Measurements from ENCODE around the gene KLHL5.
"Not testable (repeated sequence)": the region's sequence is repeated elsewhere in the genome, so short reads cannot be mapped to it uniquely, and the experiment has no call there.

The KLHL5 gene

DNA sequence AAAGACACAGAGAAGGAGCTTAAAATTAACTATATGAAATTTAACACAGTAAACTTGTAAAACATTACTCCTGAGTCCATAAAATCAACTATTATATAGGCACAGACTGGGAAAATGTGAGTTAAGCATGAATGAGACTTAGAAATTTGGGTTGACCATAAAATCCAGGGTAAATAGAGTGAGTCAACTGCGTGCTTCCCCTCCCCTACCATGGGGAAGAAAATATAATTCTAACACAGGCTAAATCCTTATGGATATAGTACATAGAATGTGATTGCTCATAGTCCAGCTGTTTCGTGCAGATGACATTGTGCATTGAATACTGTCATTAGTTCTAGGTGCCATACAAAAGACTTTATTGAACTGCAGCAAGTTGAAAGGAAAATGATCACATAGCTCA lies 42.2 kb downstream of the KLHL5 start:
- FAIRE-seq, result no peak

DNA sequence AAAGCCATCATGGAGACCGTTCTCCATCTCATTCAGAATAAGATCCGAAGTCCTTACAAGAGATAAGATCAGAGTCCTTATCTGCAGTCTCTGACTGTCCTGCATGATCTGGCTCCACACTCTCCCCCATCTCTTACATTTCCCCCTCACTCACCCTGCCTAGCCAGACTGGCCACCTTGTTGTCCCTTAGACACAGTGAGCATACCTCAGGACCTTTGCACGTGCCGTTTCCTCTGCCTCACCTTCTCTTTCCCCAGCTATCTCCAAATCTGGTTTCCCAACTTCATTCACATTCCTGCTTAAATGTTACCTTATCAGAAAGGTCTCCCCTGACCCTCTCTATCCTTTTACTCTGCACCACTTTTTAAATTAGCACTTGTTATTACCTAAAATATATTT lies 44.0 kb downstream of the KLHL5 start:
- FAIRE-seq, result no peak

DNA sequence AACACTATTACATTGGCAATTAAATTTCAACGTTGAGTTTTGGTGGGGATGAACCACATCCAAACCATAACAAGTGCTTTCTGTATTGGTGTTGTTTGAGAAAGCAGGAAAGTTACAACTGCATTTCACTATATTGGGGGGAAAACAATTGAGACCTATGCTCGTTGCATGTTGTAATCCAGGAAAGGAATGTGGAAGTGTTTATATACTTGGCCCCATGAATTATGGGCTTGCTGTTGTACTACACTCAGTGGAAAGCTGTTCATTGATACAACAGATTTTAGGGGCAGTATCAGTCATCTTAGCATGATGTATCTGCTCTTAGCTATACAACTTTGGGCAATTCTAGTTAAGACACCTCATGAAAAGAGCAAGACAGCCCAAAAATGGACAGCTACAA lies 52.4 kb downstream of the KLHL5 start:
- no peak for FAIRE-seq

DNA sequence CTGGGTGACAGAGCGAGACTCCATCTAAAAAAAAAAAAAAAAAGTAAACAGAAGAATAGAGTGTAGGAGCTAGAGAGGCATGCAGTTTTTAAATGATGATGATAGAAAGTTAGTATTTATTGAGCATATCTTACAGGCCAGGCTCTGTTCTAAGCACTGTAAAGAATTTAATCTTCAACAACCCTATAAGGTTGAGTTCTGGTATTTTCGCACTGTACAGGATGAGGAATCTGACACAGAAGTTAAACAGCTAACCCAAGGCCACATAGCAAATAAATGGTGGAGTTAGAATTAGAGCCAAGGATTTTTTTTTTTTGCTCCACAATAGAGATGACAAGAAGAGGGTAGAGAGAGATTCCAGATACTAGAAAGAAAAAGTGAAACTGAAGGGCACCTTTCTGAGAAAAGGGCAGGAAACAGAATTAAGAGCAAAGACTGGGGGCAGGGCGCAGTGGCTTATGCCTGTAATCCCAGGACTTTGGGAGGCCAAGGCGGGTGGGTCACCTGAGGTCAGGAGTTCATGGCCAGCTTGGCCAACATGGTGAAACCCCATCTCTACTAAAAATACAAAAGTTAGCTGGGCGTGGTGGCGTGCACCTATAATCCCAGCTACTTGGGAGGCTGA lies 56.1 kb downstream of the KLHL5 start:
- no peak for FAIRE-seq

DNA sequence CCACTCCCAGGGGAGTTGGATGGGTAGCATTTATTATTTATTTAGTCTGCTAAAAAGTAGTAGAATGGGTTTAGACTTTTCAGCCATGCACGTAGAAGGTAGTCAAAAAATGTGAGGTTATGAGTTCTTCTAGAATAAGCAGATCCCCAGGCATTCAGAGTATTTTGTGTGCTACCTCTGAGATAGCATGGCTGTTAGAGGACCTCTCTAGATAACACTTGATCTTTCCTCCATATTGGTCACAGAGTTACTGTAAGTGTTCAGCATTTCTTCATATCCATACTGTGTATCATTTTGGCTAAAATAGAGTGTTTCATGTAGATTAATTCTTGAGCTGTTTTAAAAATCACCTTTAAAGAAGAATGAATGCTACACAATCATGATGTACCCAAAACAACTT lies 58.4 kb downstream of the KLHL5 start:
- FAIRE-seq, result no peak

DNA sequence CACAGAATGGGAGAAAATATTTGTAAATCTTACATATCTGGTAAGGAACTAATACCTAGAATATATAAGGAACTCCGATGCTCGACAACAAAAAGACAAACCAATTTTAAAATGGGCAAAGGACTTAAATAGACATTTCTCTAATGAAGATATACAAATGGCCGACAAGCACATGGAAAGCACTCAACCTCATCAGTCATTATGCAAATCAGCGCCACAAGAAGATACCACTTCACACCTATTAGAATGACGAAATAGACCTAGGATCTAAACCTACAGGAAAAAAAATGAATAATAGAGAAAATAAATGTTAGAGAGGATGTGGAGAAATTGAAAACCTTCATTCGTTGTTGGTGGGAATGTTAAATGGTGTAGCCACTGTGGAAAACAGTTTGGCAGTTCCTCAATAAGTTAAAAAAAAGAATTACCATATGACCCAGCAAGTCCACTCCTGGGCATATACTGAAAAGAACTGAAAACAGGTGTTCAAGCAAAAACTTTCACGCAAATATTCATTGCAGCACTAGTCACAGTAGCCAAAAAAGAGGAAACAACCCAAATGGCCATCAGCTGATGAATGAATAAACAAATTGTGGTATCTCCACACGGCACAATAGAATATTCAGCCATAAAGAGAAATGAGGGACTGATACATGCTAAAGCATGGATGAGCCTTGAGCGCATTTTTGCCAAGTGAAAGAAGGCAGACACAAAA lies 63.0 kb downstream of the KLHL5 start:
- FAIRE-seq, result no peak

DNA sequence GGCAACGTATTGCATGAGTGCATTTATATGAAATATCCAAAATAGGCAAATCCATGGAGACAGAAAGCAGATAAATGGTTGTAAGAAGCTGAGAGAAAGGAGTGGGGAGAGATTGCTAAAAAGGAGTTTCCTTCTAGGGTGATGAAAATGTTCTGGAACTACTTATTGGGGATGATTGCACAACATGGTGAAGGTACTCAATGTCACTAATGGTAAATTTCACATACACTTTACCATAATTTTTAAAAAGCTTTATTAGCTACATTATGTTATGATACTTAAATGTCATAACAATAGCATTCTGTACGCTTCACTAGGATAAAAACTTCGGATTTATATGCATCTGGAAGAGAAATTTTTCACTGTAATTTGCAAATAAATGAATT lies 63.6 kb downstream of the KLHL5 start:
- no peak for FAIRE-seq

DNA sequence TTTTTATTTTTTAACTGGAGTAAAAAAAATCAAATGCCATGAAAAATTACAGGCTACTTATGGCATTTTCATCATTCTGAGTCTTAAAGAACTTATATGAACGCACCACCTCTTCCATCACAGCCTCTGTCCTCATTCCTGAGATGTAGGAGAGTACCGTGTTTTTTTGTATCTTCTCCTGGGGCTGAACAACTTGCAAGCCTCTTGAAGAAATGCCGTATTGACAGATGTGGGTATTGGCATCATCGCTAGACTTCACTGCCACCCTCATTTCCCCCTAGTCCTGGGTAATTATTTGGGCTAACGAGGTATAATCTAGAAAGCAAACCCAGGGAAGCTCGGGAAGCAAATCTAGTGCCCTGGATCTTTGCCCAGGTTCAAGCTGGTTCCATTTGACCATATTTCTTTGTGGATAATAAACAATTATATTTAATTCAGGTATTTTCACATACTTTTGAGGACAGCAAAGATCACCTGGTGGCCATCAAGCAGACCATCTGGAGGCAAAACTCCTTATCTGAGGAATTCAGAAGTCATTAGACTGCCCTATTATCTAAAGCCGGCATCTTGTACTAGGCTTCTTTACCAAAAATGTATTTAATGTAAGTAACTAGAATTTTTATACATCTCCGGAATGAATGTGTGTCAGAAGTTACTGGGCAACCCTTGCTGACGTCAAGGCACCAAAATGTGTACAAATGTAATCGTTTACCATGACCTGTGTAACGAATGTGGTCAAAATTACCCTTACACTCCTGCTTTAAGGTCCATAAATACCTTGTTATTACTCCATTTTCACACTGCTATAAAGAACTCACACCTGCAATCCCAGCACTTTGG lies 64.4 kb downstream of the KLHL5 start:
- no peak for FAIRE-seq

DNA sequence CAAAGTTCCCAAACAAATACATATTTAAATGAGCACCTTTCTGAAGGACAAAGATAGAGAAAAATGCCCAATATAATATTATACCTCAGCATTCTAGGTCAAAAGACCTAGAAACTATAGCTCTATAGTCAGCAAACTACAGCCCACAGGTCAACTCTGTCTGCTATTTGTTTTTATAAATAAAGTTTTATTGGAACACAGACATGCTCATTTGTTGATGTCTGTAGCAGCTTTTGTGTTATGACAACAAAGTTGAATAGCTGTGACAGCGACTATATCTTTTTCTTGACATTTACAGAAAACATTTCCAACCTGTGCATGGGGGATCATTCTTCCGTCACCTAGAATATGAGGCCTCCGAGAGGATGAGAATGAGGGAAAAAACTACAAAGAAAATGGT lies 71.6 kb downstream of the KLHL5 start:
- FAIRE-seq, result no peak

DNA sequence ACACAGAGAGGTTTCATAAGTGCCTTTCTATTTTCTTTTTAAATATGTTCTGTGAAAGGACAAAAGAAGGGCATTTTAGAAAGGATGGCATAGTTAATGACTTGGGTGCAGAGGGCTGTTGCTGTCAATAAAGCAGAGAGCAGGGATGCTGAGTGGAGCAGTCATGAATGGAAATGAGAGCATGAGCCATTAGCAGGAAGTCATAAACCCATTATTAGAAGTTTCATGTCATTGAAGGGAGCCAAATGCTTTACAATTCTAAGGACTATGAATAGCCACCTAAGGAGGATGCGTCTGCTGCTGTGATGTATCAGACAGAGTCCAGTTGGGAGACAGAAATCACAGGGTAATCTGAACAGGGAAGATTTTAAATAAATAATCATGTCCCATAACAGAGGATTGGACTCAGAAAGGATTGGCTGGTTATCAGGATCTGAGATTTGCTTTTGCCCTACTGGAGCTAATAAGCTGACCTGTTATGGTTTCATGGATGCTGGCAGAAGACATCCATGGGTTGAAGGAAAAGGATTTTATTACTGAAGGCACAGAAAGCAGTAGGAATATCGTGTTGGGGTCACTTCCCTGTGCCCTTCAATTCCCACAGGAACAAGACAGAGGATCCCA lies 72.8 kb downstream of the KLHL5 start:
- FAIRE-seq, result no peak

DNA sequence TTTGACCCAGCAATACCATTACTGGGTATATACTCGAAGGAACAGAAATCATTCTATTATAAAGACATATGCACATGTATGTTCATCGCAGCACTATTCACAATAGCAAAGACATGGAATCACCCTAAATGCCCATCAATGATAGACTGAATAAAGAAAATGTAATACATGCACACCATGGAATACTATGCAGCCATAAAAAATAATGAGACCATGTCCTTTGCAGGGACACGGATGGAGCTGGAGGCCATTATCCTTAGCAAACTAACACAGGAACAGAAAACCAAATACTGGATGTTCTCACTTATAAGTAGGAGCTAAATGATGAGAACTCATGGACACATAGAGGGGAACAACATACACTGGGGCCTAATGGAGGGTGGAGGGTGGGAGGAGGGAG lies 76.2 kb downstream of the KLHL5 start:
- not testable (repeated sequence) for FAIRE-seq

DNA sequence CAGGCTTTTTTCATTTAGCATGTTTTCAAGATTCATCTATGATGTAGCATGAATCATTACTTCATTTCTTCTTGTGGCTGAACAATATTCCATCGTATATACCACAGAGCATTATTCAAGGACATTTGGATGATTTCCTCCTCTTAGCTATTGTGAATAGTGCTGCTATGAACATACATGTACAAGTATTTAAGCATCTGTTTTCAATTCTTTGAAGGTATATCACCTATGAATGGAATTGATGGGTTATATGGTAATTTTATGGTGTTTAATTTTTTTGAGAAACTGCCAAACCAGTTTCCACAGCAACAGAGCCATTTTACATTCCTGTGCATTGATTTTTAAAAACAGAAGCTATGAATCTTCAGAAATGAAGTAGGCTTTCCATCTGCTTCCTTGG lies 84.2 kb downstream of the KLHL5 start:
- no peak for FAIRE-seq

DNA sequence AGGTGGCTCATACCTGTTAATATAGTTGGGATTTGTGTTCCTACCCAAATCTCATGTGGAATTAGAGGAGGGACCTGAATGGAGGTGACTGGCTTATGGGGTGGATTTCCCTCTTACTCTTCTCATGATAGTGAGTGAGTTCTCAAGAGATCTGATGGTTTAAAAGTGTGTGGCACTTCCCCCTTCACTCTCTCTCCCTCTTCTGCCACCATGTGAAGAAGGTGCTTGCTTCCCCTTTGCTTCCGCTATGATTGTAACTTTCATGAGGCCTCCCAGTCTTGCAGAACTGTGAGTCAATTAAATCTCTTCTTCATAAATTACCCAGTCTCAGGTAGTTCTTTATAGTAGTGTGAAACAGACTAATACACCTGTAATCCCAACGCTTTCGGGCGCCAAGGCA lies 92.0 kb downstream of the KLHL5 start:
- FAIRE-seq, result no peak

DNA sequence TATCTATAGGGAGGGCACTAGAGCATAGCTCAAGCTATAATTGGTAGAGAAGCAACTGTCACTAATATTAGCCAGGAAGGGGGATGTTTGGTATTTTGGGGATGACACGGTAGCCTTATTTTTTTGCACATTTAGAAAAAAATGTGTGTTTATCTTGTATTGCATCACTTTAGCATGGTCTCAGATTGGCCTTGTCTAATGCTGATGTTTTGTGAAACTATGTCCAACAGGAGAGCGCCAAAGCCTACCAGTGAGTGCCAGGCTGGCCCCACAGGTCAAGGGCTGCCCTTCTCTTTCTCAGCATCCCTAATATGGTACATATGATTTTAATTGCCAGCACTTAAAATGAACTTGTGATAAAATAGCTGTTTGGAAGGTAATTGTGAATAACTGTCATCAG lies 95.5 kb downstream of the KLHL5 start:
- no peak for FAIRE-seq

DNA sequence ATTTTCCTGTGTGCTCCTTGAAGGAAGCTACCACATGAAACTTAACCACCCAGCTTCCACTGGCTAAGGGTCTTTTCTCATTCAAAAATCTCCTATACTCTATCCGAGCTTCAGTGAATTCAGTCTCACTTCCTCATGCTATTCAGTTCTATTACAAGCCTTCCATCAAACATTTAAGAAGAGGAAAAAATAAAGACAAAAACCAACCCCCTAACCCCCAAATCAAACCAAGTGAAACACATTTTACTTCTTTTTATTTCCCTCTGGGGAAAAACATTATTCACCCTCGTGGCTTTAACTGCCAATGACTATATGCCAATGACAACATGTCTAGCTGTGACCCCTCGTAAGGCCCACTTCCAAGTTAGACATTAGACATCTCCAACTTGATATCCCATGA lies 104.1 kb downstream of the KLHL5 start:
- FAIRE-seq, result no peak

DNA sequence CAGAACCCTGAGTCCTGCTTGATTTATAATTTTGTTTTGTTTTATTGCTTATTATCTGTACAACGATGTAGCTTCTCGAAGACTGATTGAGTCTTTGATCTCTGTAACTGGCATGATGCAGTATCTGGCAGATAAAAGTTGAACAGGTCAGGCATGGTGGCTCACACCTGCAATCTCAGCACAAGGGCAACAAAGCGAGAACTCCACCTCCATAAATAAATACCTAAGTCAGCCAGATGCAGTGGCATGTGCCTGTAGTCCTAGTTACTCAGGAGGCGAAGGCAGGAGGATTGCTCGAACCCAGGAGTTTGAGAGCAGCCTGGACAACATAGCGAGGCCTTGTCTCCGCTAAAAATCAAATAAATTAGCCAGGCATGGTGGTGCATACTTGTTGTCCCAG lies 104.6 kb downstream of the KLHL5 start:
- no peak for FAIRE-seq

DNA sequence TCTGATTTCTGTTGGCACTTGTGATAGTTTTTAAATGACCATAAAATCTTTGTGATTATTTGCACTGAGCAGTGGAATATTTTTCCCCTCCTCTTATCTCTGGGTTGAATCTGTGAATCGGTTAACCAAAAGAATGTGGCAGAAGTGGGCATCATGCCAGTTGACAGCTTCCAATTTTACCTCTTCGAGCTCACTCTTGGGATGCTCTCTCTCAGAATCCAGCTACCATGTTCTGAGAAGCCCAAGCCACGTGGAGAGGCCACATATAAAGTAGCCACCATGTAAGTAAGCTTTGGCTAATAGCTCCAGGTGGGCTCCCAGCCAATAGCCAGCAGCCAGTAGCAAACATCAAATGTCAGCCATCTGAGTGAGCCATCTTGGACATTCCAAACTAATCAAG lies 107.4 kb downstream of the KLHL5 start:
- FAIRE-seq, result no peak

DNA sequence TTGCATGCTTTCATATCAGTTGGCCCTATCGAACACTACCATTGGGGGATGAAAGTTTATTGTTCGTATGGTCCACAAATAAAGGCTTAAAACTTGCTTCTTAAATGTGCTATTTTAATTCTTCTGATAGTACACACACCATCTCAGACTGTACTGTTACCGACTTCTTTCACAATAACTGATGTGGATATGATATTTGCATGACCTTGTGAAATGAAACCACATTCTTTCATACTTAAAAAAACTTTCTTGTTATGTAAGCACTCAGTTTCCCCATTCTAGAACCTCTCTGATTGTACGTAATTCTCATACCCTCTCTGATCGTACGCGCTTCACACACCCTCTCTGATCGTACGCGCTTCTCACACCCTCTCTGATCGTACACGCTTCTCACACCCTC lies 108.3 kb downstream of the KLHL5 start:
- FAIRE-seq, result no peak

Measured in islet of Langerhans (tissue), 1 donor.